NCI-H1436 treated with DMSO at 0.1 percent for 48 hours (cell line): Measurements from ENCODE around the gene MAP1B.
A peak's percentile ranks its signal among the peaks of the same experiment; 100 is the strongest.

Experiments used
- DNase-seq: peaks from one replicate; lab custom pipeline; 2025; lab: John Stamatoyannopoulos, UW

The MAP1B gene

GRCh38 chr5:72194846-72195245 lies 87.6 kb downstream of the MAP1B start:
- DNase-seq = no peak

GRCh38 chr5:72195581-72195980 lies 88.3 kb downstream of the MAP1B start:
- DNase-seq = no peak

GRCh38 chr5:72197393-72197792 lies 90.1 kb downstream of the MAP1B start:
- no peak for DNase-seq

GRCh38 chr5:72199681-72200080 lies 92.4 kb downstream of the MAP1B start:
- no peak for DNase-seq

GRCh38 chr5:72202331-72202825 lies 95.1 kb downstream of the MAP1B start:
- no peak for DNase-seq

- DNase-seq = no peak
Measured at GRCh38 chr5:72203251-72203845, 96.1 kb downstream of the MAP1B start.

GRCh38 chr5:72204946-72205345 lies 97.7 kb downstream of the MAP1B start:
- DNase-seq = no peak

GRCh38 chr5:72205431-72206009 lies 98.2 kb downstream of the MAP1B start:
- DNase-seq = no peak

- no peak for DNase-seq
Measured at GRCh38 chr5:72206160-72206559, 98.9 kb downstream of the MAP1B start.

GRCh38 chr5:72206994-72207393 lies 99.7 kb downstream of the MAP1B start:
- no peak for DNase-seq

- no peak for DNase-seq
Measured at GRCh38 chr5:72208324-72208926, 101.2 kb downstream of the MAP1B start.

GRCh38 chr5:72209147-72210115 lies 102.2 kb downstream of the MAP1B start:
- DNase-seq = no peak

GRCh38 chr5:72210888-72211678 lies 103.8 kb downstream of the MAP1B start:
- no peak for DNase-seq

- no peak for DNase-seq
Measured at GRCh38 chr5:72212171-72212570, 104.9 kb downstream of the MAP1B start.

- no peak for DNase-seq
Measured at GRCh38 chr5:72213482-72213881, 106.2 kb downstream of the MAP1B start.

- no peak for DNase-seq
Measured at GRCh38 chr5:72214168-72214567, 106.9 kb downstream of the MAP1B start.

GRCh38 chr5:72216756-72217155 lies 109.5 kb downstream of the MAP1B start:
- DNase-seq = no peak

- DNase-seq = no peak
Measured at GRCh38 chr5:72221099-72221498, 113.8 kb downstream of the MAP1B start.

GRCh38 chr5:72221541-72221940 lies 114.3 kb downstream of the MAP1B start:
- DNase-seq = no peak

GRCh38 chr5:72222521-72222920 lies 115.2 kb downstream of the MAP1B start:
- no peak for DNase-seq

GRCh38 chr5:72223371-72223770 lies 116.1 kb downstream of the MAP1B start:
- peak; percentile 29 for DNase-seq
